NCI-H2029 (cell line): ENCODE data around the gene HELZ2.

ENCODE experiments used
- DNase-seq: peaks from one replicate; lab custom pipeline; 2025; lab: John Stamatoyannopoulos, UW

HELZ2 gene

GRCh38 chr20:63598479-63599395 is 24.7 kb upstream of the HELZ2 start:
- DNase-seq, result no peak

GRCh38 chr20:63597651-63598478 is 23.8 kb upstream of the HELZ2 start:
- no peak for DNase-seq

GRCh38 chr20:63596423-63596822 is 22.4 kb upstream of the HELZ2 start:
- no peak for DNase-seq

- DNase-seq, result no peak
Measured at GRCh38 chr20:63595416-63596127, 21.5 kb upstream of the HELZ2 start.

- no peak for DNase-seq
Measured at GRCh38 chr20:63594043-63594561, 20.1 kb upstream of the HELZ2 start.

GRCh38 chr20:63592661-63593060 is 18.6 kb upstream of the HELZ2 start:
- no peak for DNase-seq

- no peak for DNase-seq
Measured at GRCh38 chr20:63591786-63592355, 17.8 kb upstream of the HELZ2 start.

GRCh38 chr20:63591147-63591533 is 17.1 kb upstream of the HELZ2 start:
- DNase-seq, result no peak

GRCh38 chr20:63590218-63591146 is 16.4 kb upstream of the HELZ2 start:
- no peak for DNase-seq

GRCh38 chr20:63589261-63590217 is 15.5 kb upstream of the HELZ2 start:
- DNase-seq, result no peak

- DNase-seq, result no peak
Measured at GRCh38 chr20:63588641-63589041, 14.6 kb upstream of the HELZ2 start.

GRCh38 chr20:63587776-63588591 is 13.9 kb upstream of the HELZ2 start:
- no peak for DNase-seq

GRCh38 chr20:63587256-63587655 is 13.2 kb upstream of the HELZ2 start:
- no peak for DNase-seq

GRCh38 chr20:63586797-63587196 is 12.8 kb upstream of the HELZ2 start:
- no peak for DNase-seq

- DNase-seq, result no peak
Measured at GRCh38 chr20:63585616-63586565, 11.9 kb upstream of the HELZ2 start.

GRCh38 chr20:63582382-63583063 is 8.5 kb upstream of the HELZ2 start:
- no peak for DNase-seq
